Right lobe of liver (tissue), 4 donors: ENCODE data around the gene CDH1.

Source experiments
- POLR2A ChIP-seq: fragments of 450-650 bp; IDR thresholded peaks from one replicate; pipeline ENCODE4 v1.6.1; 2017; ENCODE audit warnings: antibody characterized with exemption, mild to moderate bottlenecking
- TF ChIP-seq, protein P1 (sequence below), 4 donors: fragments of 200-600 bp in 3 of 4; fragments of 450-650 bp in 1 of 4; IDR thresholded peaks; one replicate each; pipeline versions ENCODE4 v1.5.1 to v1.8.0; 2016 to 2022; ENCODE audit warnings: antibody characterized with exemption in 4 of 4, mild to moderate bottlenecking in 2 of 4
- donor health status: DM: no; HTN: no; CAD: no.
- donor health status: DM: no; HTN: no; CAD: no.
- donor health status: DM: no; HTN: yes; CAD: no.

GRCh38 chr16:68785715-68786114 is 48.6 kb downstream of the CDH1 start:
- TF ChIP-seq, protein P1, sequence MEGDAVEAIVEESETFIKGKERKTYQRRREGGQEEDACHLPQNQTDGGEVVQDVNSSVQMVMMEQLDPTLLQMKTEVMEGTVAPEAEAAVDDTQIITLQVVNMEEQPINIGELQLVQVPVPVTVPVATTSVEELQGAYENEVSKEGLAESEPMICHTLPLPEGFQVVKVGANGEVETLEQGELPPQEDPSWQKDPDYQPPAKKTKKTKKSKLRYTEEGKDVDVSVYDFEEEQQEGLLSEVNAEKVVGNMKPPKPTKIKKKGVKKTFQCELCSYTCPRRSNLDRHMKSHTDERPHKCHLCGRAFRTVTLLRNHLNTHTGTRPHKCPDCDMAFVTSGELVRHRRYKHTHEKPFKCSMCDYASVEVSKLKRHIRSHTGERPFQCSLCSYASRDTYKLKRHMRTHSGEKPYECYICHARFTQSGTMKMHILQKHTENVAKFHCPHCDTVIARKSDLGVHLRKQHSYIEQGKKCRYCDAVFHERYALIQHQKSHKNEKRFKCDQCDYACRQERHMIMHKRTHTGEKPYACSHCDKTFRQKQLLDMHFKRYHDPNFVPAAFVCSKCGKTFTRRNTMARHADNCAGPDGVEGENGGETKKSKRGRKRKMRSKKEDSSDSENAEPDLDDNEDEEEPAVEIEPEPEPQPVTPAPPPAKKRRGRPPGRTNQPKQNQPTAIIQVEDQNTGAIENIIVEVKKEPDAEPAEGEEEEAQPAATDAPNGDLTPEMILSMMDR (IDR thresholded peaks at IDR 0.05): no peak
- no peak for TF ChIP-seq POLR2A
